CD14-positive monocyte (primary cell): ENCODE data around the gene HSPB1. TPM values are rescaled to one million over a fixed set of nuclear protein-coding genes. Genes with fewer than 3 reads are reported as not detected.
A peak's percentile ranks its signal among the peaks of the same experiment; 100 is the strongest.
"Not testable (repeated sequence)": the region's sequence is repeated elsewhere in the genome, so short reads cannot be mapped to it uniquely, and the experiment has no call there.

Experiments used
- DNase-seq, 3 donors: peaks; one replicate each; pipeline ENCODE4 v3.0.0-alpha.2; 2011 to 2022
- H2AFZ ChIP-seq: 2 replicates; pipeline ENCODE4 v1.6.0; 2012; ENCODE audit warnings: mild to moderate bottlenecking, low read depth, low read length, inconsistent platforms; ENCODE audit not compliant: insufficient read depth, poor library complexity, severe bottlenecking
- H3K27ac ChIP-seq, 2 donors: 1 replicate in 1 of 2; 2 replicates in 1 of 2; pipeline ENCODE4 v1.5.1; 2012 to 2013; ENCODE audit warnings: low read length in 2 of 2, control low read depth in 1 of 2, inconsistent platforms in 1 of 2, low read depth in 1 of 2, mild to moderate bottlenecking in 1 of 2
- H3K27me3 ChIP-seq, 2 donors: one replicate each; pipeline versions ENCODE4 v1.6.0 to v1.6.1; 2011 to 2013; ENCODE audit warnings: low read length in 2 of 2; ENCODE audit not compliant: control insufficient read depth in 2 of 2, insufficient read depth in 2 of 2
- H3K36me3 ChIP-seq, 2 donors: replicated peaks in 1 of 2; 1 replicate in 1 of 2; 2 replicates in 1 of 2; pipeline versions ENCODE4 v1.5.1 to v1.6.1; 2012 to 2013; ENCODE audit warnings: low read length in 2 of 2, control low read depth in 1 of 2, inconsistent platforms in 1 of 2, mild to moderate bottlenecking in 1 of 2; ENCODE audit not compliant: insufficient read depth in 2 of 2, control insufficient read depth in 1 of 2
- H3K4me1 ChIP-seq, 2 donors: 1 replicate in 1 of 2; 2 replicates in 1 of 2; pipeline versions ENCODE4 v1.5.1 to v1.6.1; 2012 to 2013; ENCODE audit warnings: low read length in 2 of 2, control low read depth in 1 of 2, inconsistent platforms in 1 of 2, mild to moderate bottlenecking in 1 of 2, moderate library complexity in 1 of 2; ENCODE audit not compliant: insufficient read depth in 2 of 2, control insufficient read depth in 1 of 2
- H3K4me2 ChIP-seq: replicated peaks from 2 replicates; pipeline ENCODE3; 2012; ENCODE audit warnings: low read length, moderate library complexity, mild to moderate bottlenecking; ENCODE audit not compliant: poor library complexity, severe bottlenecking; ENCODE audit errors: extremely low read depth
- H3K4me3 ChIP-seq, 3 experiments: fragments of 200-600 bp in 1 of 3; sonication (generic) in 1 of 3; replicated peaks in 1 of 3; 1 replicate in 2 of 3; 2 replicates in 1 of 3; pipeline ENCODE4 v1.5.1; 2011 to 2013; ENCODE audit warnings: low read length in 3 of 3, mild to moderate bottlenecking in 3 of 3, control low read depth in 2 of 3, low read depth in 2 of 3, inconsistent platforms in 1 of 3, moderate library complexity in 1 of 3
- H3K79me2 ChIP-seq: 2 replicates; pipeline ENCODE4 v1.6.0; 2012; ENCODE audit warnings: mild to moderate bottlenecking, control low read depth, inconsistent platforms, low read length, moderate library complexity; ENCODE audit not compliant: insufficient read depth
- H3K9ac ChIP-seq: 2 replicates; pipeline ENCODE4 v1.6.0; 2017; ENCODE audit warnings: low read length, mild to moderate bottlenecking; ENCODE audit not compliant: insufficient read depth, poor library complexity, severe bottlenecking
- H3K9me3 ChIP-seq, 2 donors: replicated peaks in 1 of 2; 1 replicate in 1 of 2; 2 replicates in 1 of 2; pipeline versions ENCODE4 v1.5.1 to v1.6.1; 2012 to 2013; ENCODE audit warnings: low read length in 2 of 2, control low read depth in 1 of 2; ENCODE audit not compliant: control insufficient read depth in 1 of 2, insufficient read depth in 1 of 2
- H4K20me1 ChIP-seq: 2 replicates; pipeline ENCODE4 v1.6.0; 2012; ENCODE audit warnings: mild to moderate bottlenecking, low read length, control low read depth, moderate library complexity; ENCODE audit not compliant: insufficient read depth
- H3K27ac Mint-ChIP-seq, 7 donors: one replicate each; pipeline ENCODE4 v1.8.0; 2020; ENCODE audit warnings: mild to moderate bottlenecking in 7 of 7, mixed read lengths in 7 of 7, moderate library complexity in 6 of 7, inconsistent platforms in 2 of 7
- H3K27me3 Mint-ChIP-seq, 3 donors: one replicate each; pipeline ENCODE4 v1.8.0; 2021 to 2022; ENCODE audit warnings: low read depth in 3 of 3, mild to moderate bottlenecking in 3 of 3, mixed read lengths in 3 of 3, moderate library complexity in 3 of 3, inconsistent platforms in 1 of 3
- H3K36me3 Mint-ChIP-seq, 2 donors: one replicate each; pipeline ENCODE4 v1.8.0; 2020; ENCODE audit warnings: mixed read lengths in 2 of 2, inconsistent platforms in 1 of 2, mild to moderate bottlenecking in 1 of 2
- H3K4me1 Mint-ChIP-seq: one replicate; pipeline ENCODE4 v1.8.0; 2020; ENCODE audit warnings: mild to moderate bottlenecking, mixed read lengths
- H3K4me3 Mint-ChIP-seq, 2 donors: one replicate each; pipeline ENCODE4 v1.8.0; 2020; ENCODE audit warnings: mild to moderate bottlenecking in 2 of 2, mixed read lengths in 2 of 2, moderate library complexity in 1 of 2
- H3K9me3 Mint-ChIP-seq, 7 donors: one replicate each; pipeline ENCODE4 v1.8.0; 2020 to 2022; ENCODE audit warnings: mixed read lengths in 7 of 7, mild to moderate bottlenecking in 6 of 7, moderate library complexity in 6 of 7, inconsistent platforms in 2 of 7
- CTCF ChIP-seq: fragments of 200-600 bp; IDR thresholded peaks from one replicate; pipeline ENCODE4 v1.8.0; 2022; ENCODE audit warnings: antibody characterized with exemption, mild to moderate bottlenecking
- WGBS: methylation state at CpG from one replicate; pipeline ENCODE4 v1.1.5; 2013; ENCODE audit warnings: missing lambda C conversion rate; ENCODE audit not compliant: insufficient coverage; 5-methylcytosine and 5-hydroxymethylcytosine counted together
- intact Hi-C, 2 donors: fragments of 100-400 bp; cut with micrococcal nuclease; formaldehyde crosslinking; loops; one replicate each; pipeline versions ENCODE4 v1.15.0 to v1.15.1; 2023
- polyA plus RNA-seq, 3 donors: library from polyadenylated mRNA; depleted of rRNA in 1 of 3; unstranded in 2 of 3; stranded (reverse) in 1 of 3; fragments of 300-500 nt in 2 of 3; fragments of >200 nt in 1 of 3; fragmentation: Illumina TruSeq in 2 of 3; gene quantifications; 1 replicate in 2 of 3; 2 replicates in 1 of 3; pipeline ENCODE4 v1.2.3, GENCODE V29; 2012 to 2021

The HSPB1 gene
- polyA plus RNA-seq, 3 donors = 8.3 to 20.7 (median 8.9) TPM

GRCh38 chr7:76286842-76287403 is 15.6 kb upstream of the HSPB1 start:
- peaks cover 0 to 7% (median 3%) of the 10 kb centered on the region in 7 donors for H3K9me3 Mint-ChIP-seq
- Histone ChIP-seq H3K79me2 (no peaks in the 10 kb centered on the region), H3K27ac (no peak overlapping the region), H3K4me2 (no peak overlapping the region), H4K20me1 (no peaks in the 10 kb centered on the region), H3K4me3 (no peak overlapping the region), H3K4me1 (peaks cover 12 to 23% of the 10 kb centered on the region in 2 donors), H3K9ac (no peak overlapping the region), H3K27me3 (peaks cover 12 to 22% of the 10 kb centered on the region in 2 donors), H3K9me3 (no peaks in the 10 kb centered on the region), H3K36me3 (no peaks in the 10 kb centered on the region), H2AFZ (no peak overlapping the region)
- TF ChIP-seq CTCF = no peak
- peaks cover 38 to 46% (median 41%) of the 10 kb centered on the region in 3 donors for H3K27me3 Mint-ChIP-seq
- DNase-seq = no peak
- 85% methylated on average over 7 of the region's 16 CpGs for WGBS
- H3K27ac Mint-ChIP-seq = no peak overlapping the region
- peaks cover 2 to 3% of the 10 kb centered on the region in 2 donors for H3K36me3 Mint-ChIP-seq
- peaks cover 17% of the 10 kb centered on the region for H3K4me1 Mint-ChIP-seq
- intact Hi-C loops = no loop called here
- no peak overlapping the region for H3K4me3 Mint-ChIP-seq

GRCh38 chr7:76290847-76291350 is 11.6 kb upstream of the HSPB1 start:
- H3K27ac ChIP-seq, H3K27me3 ChIP-seq, H3K9me3 Mint-ChIP-seq, H3K4me2 ChIP-seq, H3K9me3 ChIP-seq, H4K20me1 ChIP-seq, H3K79me2 ChIP-seq, H3K4me3 Mint-ChIP-seq, H3K36me3 ChIP-seq, DNase-seq, H3K36me3 Mint-ChIP-seq, H3K9ac ChIP-seq, H3K4me3 ChIP-seq, intact Hi-C loops: not testable (repeated sequence)
- Mint-ChIP-seq H3K27ac (peak overlapping the region in 3 of 7 donors; percentile 54 to 70 (median 55)), H3K4me1 (peaks cover 35% of the 10 kb centered on the region), H3K27me3 (peaks cover 8 to 17% (median 11%) of the 10 kb centered on the region in 3 donors)
- 84% methylated on average over 5 of the region's 6 CpGs for WGBS
- Histone ChIP-seq H2AFZ (peak overlapping the region; percentile 83), H3K4me1 (peaks cover 25 to 38% of the 10 kb centered on the region in 2 donors)
